Fibroblast of lung (primary cell): Measurements from ENCODE around the gene TMEM183A. TPM values are rescaled to one million over a fixed set of nuclear protein-coding genes. Genes with fewer than 3 reads are reported as not detected.

Source experiments
- DNase-seq, 2 donors: peaks; one replicate each; pipeline versions ENCODE4 v3.0.0 to v3.0.0-alpha.2; 2010; ENCODE audit warnings: low read depth in 2 of 2
- H2AFZ ChIP-seq: 2 replicates; pipeline ENCODE4 v1.5.1; 2012; ENCODE audit warnings: low read length, control low read depth, inconsistent platforms
- H3K27ac ChIP-seq: 2 replicates; pipeline ENCODE4 v1.5.1; 2011; ENCODE audit warnings: low read length, control low read depth; ENCODE audit not compliant: insufficient read depth
- H3K27me3 ChIP-seq: 2 replicates; pipeline ENCODE4 v1.5.1; 2011; ENCODE audit warnings: mild to moderate bottlenecking, low read length; ENCODE audit not compliant: control insufficient read depth, insufficient read depth
- H3K36me3 ChIP-seq: 2 replicates; pipeline ENCODE4 v1.5.1; 2011; ENCODE audit warnings: low read length; ENCODE audit not compliant: control insufficient read depth, insufficient read depth
- H3K4me1 ChIP-seq: 2 replicates; pipeline ENCODE4 v1.5.1; 2011; ENCODE audit warnings: low read length; ENCODE audit not compliant: control insufficient read depth, insufficient read depth; ENCODE audit errors: extremely low read depth
- H3K4me2 ChIP-seq: 2 replicates; pipeline ENCODE4 v1.5.1; 2011; ENCODE audit warnings: low read length, control low read depth; ENCODE audit not compliant: insufficient read depth; ENCODE audit errors: extremely low read depth
- H3K4me3 ChIP-seq, 4 experiments: fragments of 200-600 bp in 1 of 4; sonication (generic) in 1 of 4; replicated peaks in 1 of 4; 2 replicates each; pipeline ENCODE4 v1.5.1; 2011 to 2016; ENCODE audit warnings: low read length in 4 of 4, low read depth in 3 of 4, mild to moderate bottlenecking in 3 of 4, control low read depth in 2 of 4, inconsistent platforms in 1 of 4, mixed read lengths in 1 of 4; ENCODE audit not compliant: insufficient read depth in 1 of 4; ENCODE audit errors: control extremely low read depth in 1 of 4
- H3K79me2 ChIP-seq: 2 replicates; pipeline ENCODE4 v1.5.1; 2012; ENCODE audit warnings: mild to moderate bottlenecking, low read length, inconsistent platforms; ENCODE audit not compliant: control insufficient read depth, insufficient read depth
- H3K9ac ChIP-seq: 2 replicates; pipeline ENCODE4 v1.5.1; 2011; ENCODE audit warnings: mild to moderate bottlenecking, low read length, control low read depth; ENCODE audit not compliant: insufficient read depth
- H3K9me3 ChIP-seq: 2 replicates; pipeline ENCODE4 v1.5.1; 2012; ENCODE audit warnings: low read depth, low read length; ENCODE audit not compliant: control insufficient read depth, insufficient read depth
- H4K20me1 ChIP-seq: 2 replicates; pipeline ENCODE4 v1.5.1; 2011; ENCODE audit warnings: low read length; ENCODE audit not compliant: control insufficient read depth, insufficient read depth; ENCODE audit errors: extremely low read depth
- EZH2 ChIP-seq: IDR thresholded peaks from 2 replicates; pipeline ENCODE4 v1.5.1; 2012; ENCODE audit warnings: low read length, control low read depth, mild to moderate bottlenecking; ENCODE audit errors: missing control alignments
- polyA plus RNA-seq, 2 donors: library from polyadenylated mRNA; depleted of rRNA in 1 of 2; stranded (reverse) in 1 of 2; unstranded in 1 of 2; fragments of >200 nt; gene quantifications; 2 replicates each; pipeline ENCODE4 v1.2.1, GENCODE V29; 2011 to 2012; ENCODE audit warnings: missing spikeins in 1 of 2
- total RNA-seq: library from RNA; depleted of rRNA; stranded (reverse); fragments of >200 nt; gene quantifications from 2 replicates; pipeline ENCODE4 v1.2.1, GENCODE V29; 2014
- TF ChIP-seq, protein P1 (sequence below), 2 donors: IDR thresholded peaks in 1 of 2; conservative IDR thresholded peaks in 1 of 2; 1 replicate in 1 of 2; 2 replicates in 1 of 2; pipeline ENCODE4 v1.5.1; 2011 to 2012; ENCODE audit warnings: low read length in 2 of 2, control low read depth in 1 of 2, inconsistent platforms in 1 of 2, low read depth in 1 of 2, mild to moderate bottlenecking in 1 of 2

The TMEM183A gene
- total and polyA plus RNA-seq, 2 donors (not counting 1 experiment from before 2014, with no cell fraction given) = 74.2 to 74.5 TPM

DNA sequence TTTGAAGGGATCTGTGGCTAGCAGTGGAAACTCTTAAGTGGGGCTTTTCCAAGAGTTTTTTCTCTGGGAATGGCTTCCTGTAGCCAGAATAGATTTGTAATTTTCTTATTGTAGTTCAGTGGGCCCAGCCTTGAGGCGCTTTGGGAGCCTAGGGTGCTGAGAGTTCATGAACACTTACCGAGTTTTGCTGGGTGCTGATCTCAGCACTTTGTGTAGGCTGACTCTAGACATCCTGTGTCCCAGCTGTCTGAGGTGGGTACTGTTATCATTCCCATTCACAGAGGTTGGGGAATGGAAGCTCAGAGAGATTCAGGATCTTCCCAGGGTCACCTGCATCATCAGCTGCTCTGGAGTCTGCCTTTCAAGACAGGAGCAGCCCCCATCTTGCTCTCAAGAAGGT lies 26.1 kb downstream of the TMEM183A start:
- TF ChIP-seq EZH2 = no peak
- TF ChIP-seq, protein P1, sequence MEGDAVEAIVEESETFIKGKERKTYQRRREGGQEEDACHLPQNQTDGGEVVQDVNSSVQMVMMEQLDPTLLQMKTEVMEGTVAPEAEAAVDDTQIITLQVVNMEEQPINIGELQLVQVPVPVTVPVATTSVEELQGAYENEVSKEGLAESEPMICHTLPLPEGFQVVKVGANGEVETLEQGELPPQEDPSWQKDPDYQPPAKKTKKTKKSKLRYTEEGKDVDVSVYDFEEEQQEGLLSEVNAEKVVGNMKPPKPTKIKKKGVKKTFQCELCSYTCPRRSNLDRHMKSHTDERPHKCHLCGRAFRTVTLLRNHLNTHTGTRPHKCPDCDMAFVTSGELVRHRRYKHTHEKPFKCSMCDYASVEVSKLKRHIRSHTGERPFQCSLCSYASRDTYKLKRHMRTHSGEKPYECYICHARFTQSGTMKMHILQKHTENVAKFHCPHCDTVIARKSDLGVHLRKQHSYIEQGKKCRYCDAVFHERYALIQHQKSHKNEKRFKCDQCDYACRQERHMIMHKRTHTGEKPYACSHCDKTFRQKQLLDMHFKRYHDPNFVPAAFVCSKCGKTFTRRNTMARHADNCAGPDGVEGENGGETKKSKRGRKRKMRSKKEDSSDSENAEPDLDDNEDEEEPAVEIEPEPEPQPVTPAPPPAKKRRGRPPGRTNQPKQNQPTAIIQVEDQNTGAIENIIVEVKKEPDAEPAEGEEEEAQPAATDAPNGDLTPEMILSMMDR (conservative IDR thresholded peaks at IDR 0.05 in 1 of 2, IDR thresholded peaks at IDR 0.05 in 1 of 2; ENCODE audit: low read depth in 1 of 2, low read length in 2 of 2) = no peak
- Histone ChIP-seq H3K9me3 (no peaks in the 10 kb centered on the region), H3K79me2 (no peaks in the 10 kb centered on the region), H3K36me3 (no peaks in the 10 kb centered on the region), H3K4me3 (no peak overlapping the region), H3K4me2 (no peak overlapping the region), H3K27me3 (peaks cover 6% of the 10 kb centered on the region), H3K9ac (no peak overlapping the region), H3K27ac (no peak overlapping the region), H4K20me1 (no peaks in the 10 kb centered on the region), H2AFZ (no peak overlapping the region), H3K4me1 (peaks cover 6% of the 10 kb centered on the region)
- no peak for DNase-seq

DNA sequence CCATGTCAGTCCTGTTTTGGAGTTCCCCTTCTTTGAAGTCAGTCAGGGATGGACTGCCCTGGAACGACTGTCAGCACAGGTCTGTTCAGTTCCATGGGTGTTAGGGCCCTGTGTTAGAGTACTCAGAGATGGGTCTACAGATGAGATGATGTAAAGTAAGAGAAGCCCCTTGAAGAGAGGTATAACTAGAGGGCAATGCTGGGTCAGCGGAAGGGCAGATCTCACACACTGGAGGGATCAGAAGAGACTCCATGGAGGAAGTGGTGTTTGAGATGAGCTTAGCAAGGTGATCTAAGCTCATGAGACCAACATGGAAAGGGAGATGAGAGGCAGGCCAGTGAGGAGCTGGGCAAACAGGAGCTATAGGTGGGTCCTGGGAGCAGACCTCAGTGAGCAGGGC lies 26.7 kb downstream of the TMEM183A start:
- Histone ChIP-seq H3K4me3 (no peak overlapping the region), H3K4me2 (no peak overlapping the region), H3K79me2 (no peaks in the 10 kb centered on the region), H3K27me3 (peaks cover 5% of the 10 kb centered on the region), H3K36me3 (no peaks in the 10 kb centered on the region), H3K27ac (no peak overlapping the region), H2AFZ (no peak overlapping the region), H3K9ac (no peak overlapping the region), H3K9me3 (no peaks in the 10 kb centered on the region), H4K20me1 (no peaks in the 10 kb centered on the region), H3K4me1 (peaks cover 13% of the 10 kb centered on the region)
- DNase-seq = no peak
- TF ChIP-seq, protein P1 (conservative IDR thresholded peaks at IDR 0.05 in 1 of 2, IDR thresholded peaks at IDR 0.05 in 1 of 2; ENCODE audit: low read depth in 1 of 2, low read length in 2 of 2) = no peak
- TF ChIP-seq EZH2 = no peak

GRCh38 chr1:203034422-203035110 lies 27.4 kb downstream of the TMEM183A start:
- no peak overlapping the region for H2AFZ ChIP-seq
- H3K27me3 ChIP-seq = peaks cover 3% of the 10 kb centered on the region
- H3K27ac ChIP-seq = no peak overlapping the region
- no peak overlapping the region for H3K4me3 ChIP-seq
- no peaks in the 10 kb centered on the region for H3K36me3 ChIP-seq
- DNase-seq = no peak
- H3K9ac ChIP-seq = no peak overlapping the region
- TF ChIP-seq, protein P1 (conservative IDR thresholded peaks at IDR 0.05 in 1 of 2, IDR thresholded peaks at IDR 0.05 in 1 of 2; ENCODE audit: low read depth in 1 of 2, low read length in 2 of 2) = no peak
- no peak for TF ChIP-seq EZH2
- H3K4me2 ChIP-seq = no peak overlapping the region
- H3K9me3 ChIP-seq = no peaks in the 10 kb centered on the region
- no peaks in the 10 kb centered on the region for H3K79me2 ChIP-seq
- H3K4me1 ChIP-seq = peaks cover 18% of the 10 kb centered on the region
- H4K20me1 ChIP-seq = no peaks in the 10 kb centered on the region
